ENCODE data around the gene CALML4.
"Not testable (repeated sequence)": the region's sequence is repeated elsewhere in the genome, so short reads cannot be mapped to it uniquely, and the experiment has no call there.

DNA sequence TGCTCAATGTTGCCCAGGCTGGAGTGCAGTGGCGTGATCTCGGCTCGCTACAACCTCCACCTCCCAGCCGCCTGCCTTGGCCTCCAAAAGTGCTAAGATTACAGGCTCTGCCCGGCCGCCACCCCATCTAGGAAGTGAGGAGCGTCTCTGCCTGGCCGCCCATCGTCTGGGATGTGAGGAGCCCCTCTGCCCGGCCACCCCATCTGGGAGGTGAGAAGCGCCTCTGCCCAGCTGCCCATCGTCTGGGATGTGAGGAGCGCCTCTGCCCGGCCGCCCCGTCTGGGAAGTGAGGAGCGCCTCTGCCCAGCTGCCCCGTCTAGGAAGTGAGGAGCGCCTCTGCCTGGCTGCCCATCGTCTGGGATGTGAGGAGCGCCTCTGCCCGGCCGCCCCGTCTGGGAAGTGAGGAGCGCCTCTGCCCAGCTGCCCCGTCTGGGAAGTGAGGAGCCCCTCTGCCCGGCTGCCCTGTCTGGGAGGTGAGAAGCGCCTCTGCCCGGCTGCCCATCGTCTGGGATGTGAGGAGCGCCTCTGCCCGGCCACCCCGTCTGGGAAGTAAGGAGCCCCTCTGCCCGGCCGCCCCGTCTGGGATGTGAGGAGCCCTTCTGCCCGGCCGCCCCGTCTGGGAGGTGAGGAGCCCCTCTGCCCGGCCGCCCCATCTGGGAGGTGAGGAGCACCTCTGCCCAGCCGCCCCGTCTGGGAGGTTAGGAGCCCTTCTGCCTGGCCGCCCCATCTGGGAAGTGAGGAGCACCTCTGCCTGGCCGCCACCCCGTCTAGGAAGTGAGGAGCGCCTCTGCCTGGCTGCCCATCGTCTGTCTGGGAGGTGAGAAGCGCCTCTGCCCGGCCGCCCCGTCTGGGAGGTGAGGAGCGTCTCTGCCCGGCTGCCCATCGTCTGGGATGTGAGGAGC, 16.6 kb upstream of the CALML4 start:
- not testable (repeated sequence) for TF ChIP-seq YY1 (IDR thresholded peaks at IDR 0.05; ENCODE audit: insufficient read depth, insufficient read length); ZNF274 (IDR thresholded peaks at IDR 0.05; ENCODE audit: low read depth, low read length); SUZ12 (IDR thresholded peaks at IDR 0.05; ENCODE audit: extremely low read depth, insufficient read depth, insufficient read length)
